Parathyroid adenoma (tissue), 2 donors: ENCODE measurements around the gene CACNA1B.

Experiments
- H2AFZ ChIP-seq: fragments of 300-600 bp; sonication (generic); one replicate; pipeline ENCODE4 v1.7.0; 2017; ENCODE audit warnings: antibody characterized with exemption, mild to moderate bottlenecking
- H3K27ac ChIP-seq: fragments of 300-600 bp; sonication (generic); one replicate; pipeline ENCODE4 v1.7.0; 2017
- H3K27me3 ChIP-seq: fragments of 300-600 bp; sonication (generic); one replicate; pipeline ENCODE4 v1.7.0; 2017; ENCODE audit warnings: low read length; ENCODE audit not compliant: control insufficient read depth, insufficient read depth
- H3K36me3 ChIP-seq: fragments of 300-600 bp; sonication (generic); one replicate; pipeline ENCODE4 v1.7.0; 2017; ENCODE audit warnings: low read length; ENCODE audit not compliant: control insufficient read depth, insufficient read depth
- H3K4me1 ChIP-seq: fragments of 300-600 bp; sonication (generic); one replicate; pipeline ENCODE4 v1.7.0; 2017; ENCODE audit warnings: control low read depth
- H3K4me2 ChIP-seq: fragments of 300-600 bp; sonication (generic); one replicate; pipeline ENCODE4 v1.7.0; 2017; ENCODE audit warnings: low read length
- H3K4me3 ChIP-seq: fragments of 300-600 bp; sonication (generic); one replicate; pipeline ENCODE4 v1.7.0; 2017; ENCODE audit warnings: low read depth, low read length
- H3K79me2 ChIP-seq: fragments of 300-600 bp; sonication (generic); one replicate; pipeline ENCODE4 v1.7.0; 2017; ENCODE audit warnings: control low read depth
- H3K9ac ChIP-seq: fragments of 300-600 bp; sonication (generic); one replicate; pipeline ENCODE4 v1.7.0; 2017; ENCODE audit warnings: mild to moderate bottlenecking
- H3K9me3 ChIP-seq: fragments of 300-600 bp; sonication (generic); one replicate; pipeline ENCODE4 v1.7.0; 2017; ENCODE audit warnings: low read length; ENCODE audit not compliant: control insufficient read depth
- TF ChIP-seq, protein P1 (sequence below): fragments of 300-600 bp; sonication (generic); IDR thresholded peaks from one replicate; pipeline ENCODE4 v1.7.0; 2017; ENCODE audit warnings: antibody characterized with exemption, mild to moderate bottlenecking
- donor health status: primary hyperparathyroidism.

Gene CACNA1B

GRCh38 chr9:137866226-137867141, 11.1 kb upstream of the CACNA1B start:
- no peaks in the 10 kb centered on the region for H3K27me3 ChIP-seq
- H3K4me1 ChIP-seq, result no peaks in the 10 kb centered on the region
- H3K9ac ChIP-seq, result no peak overlapping the region
- TF ChIP-seq, protein P1, sequence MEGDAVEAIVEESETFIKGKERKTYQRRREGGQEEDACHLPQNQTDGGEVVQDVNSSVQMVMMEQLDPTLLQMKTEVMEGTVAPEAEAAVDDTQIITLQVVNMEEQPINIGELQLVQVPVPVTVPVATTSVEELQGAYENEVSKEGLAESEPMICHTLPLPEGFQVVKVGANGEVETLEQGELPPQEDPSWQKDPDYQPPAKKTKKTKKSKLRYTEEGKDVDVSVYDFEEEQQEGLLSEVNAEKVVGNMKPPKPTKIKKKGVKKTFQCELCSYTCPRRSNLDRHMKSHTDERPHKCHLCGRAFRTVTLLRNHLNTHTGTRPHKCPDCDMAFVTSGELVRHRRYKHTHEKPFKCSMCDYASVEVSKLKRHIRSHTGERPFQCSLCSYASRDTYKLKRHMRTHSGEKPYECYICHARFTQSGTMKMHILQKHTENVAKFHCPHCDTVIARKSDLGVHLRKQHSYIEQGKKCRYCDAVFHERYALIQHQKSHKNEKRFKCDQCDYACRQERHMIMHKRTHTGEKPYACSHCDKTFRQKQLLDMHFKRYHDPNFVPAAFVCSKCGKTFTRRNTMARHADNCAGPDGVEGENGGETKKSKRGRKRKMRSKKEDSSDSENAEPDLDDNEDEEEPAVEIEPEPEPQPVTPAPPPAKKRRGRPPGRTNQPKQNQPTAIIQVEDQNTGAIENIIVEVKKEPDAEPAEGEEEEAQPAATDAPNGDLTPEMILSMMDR, result no peak
- H2AFZ ChIP-seq, result no peak overlapping the region
- H3K4me2 ChIP-seq, result no peak overlapping the region
- no peaks in the 10 kb centered on the region for H3K79me2 ChIP-seq
- no peaks in the 10 kb centered on the region for H3K36me3 ChIP-seq
- H3K4me3 ChIP-seq, result no peak overlapping the region
- H3K9me3 ChIP-seq, result no peaks in the 10 kb centered on the region
- no peak overlapping the region for H3K27ac ChIP-seq

DNA sequence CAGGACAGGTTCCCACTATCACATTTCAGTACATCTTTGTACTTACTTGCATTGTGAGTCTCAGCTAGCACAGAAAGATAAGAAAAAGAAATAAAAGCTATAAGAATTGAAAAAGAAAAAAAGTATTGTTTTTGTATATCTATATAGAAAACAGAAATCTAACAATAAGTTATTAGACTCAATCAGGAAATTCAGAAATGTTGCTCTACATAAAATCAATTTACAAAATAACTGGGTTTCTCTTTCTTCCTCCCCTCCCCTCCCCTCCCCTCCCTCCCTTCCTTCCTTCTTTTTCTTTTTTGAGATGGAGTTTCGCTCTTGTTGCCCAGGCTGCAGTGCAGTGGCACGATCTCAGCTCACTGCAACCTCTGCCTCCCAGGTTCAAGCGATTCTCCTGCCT, 7.2 kb upstream of the CACNA1B start:
- no peak overlapping the region for H3K4me3 ChIP-seq
- H3K79me2 ChIP-seq, result no peaks in the 10 kb centered on the region
- no peaks in the 10 kb centered on the region for H3K27me3 ChIP-seq
- H3K9ac ChIP-seq, result no peak overlapping the region
- H2AFZ ChIP-seq, result no peak overlapping the region
- no peaks in the 10 kb centered on the region for H3K4me1 ChIP-seq
- H3K4me2 ChIP-seq, result no peak overlapping the region
- H3K36me3 ChIP-seq, result no peaks in the 10 kb centered on the region
- TF ChIP-seq, protein P1, result no peak
- no peak overlapping the region for H3K27ac ChIP-seq
- H3K9me3 ChIP-seq, result no peaks in the 10 kb centered on the region

- H3K9ac ChIP-seq, result no peak overlapping the region
- no peaks in the 10 kb centered on the region for H3K79me2 ChIP-seq
- no peaks in the 10 kb centered on the region for H3K9me3 ChIP-seq
- H3K27me3 ChIP-seq, result no peaks in the 10 kb centered on the region
- H3K4me2 ChIP-seq, result no peak overlapping the region
- H3K27ac ChIP-seq, result no peak overlapping the region
- TF ChIP-seq, protein P1, result no peak
- H2AFZ ChIP-seq, result no peak overlapping the region
- no peak overlapping the region for H3K4me3 ChIP-seq
- no peaks in the 10 kb centered on the region for H3K4me1 ChIP-seq
- H3K36me3 ChIP-seq, result no peaks in the 10 kb centered on the region
Measured at GRCh38 chr9:137872296-137872695, 5.3 kb upstream of the CACNA1B start.

- no peak overlapping the region for H2AFZ ChIP-seq
- H3K4me3 ChIP-seq, result no peak overlapping the region
- no peaks in the 10 kb centered on the region for H3K4me1 ChIP-seq
- no peaks in the 10 kb centered on the region for H3K79me2 ChIP-seq
- no peak overlapping the region for H3K4me2 ChIP-seq
- H3K9ac ChIP-seq, result no peak overlapping the region
- no peak overlapping the region for H3K27ac ChIP-seq
- H3K36me3 ChIP-seq, result no peaks in the 10 kb centered on the region
- H3K27me3 ChIP-seq, result no peaks in the 10 kb centered on the region
- TF ChIP-seq, protein P1, result no peak
- no peaks in the 10 kb centered on the region for H3K9me3 ChIP-seq
Measured at GRCh38 chr9:137873408-137873807, 4.2 kb upstream of the CACNA1B start.

- H3K79me2 ChIP-seq, result no peaks in the 10 kb centered on the region
- no peak overlapping the region for H3K4me3 ChIP-seq
- no peak overlapping the region for H3K4me2 ChIP-seq
- no peaks in the 10 kb centered on the region for H3K27me3 ChIP-seq
- H3K9me3 ChIP-seq, result no peaks in the 10 kb centered on the region
- H3K9ac ChIP-seq, result no peak overlapping the region
- no peaks in the 10 kb centered on the region for H3K4me1 ChIP-seq
- H3K27ac ChIP-seq, result no peak overlapping the region
- TF ChIP-seq, protein P1, result no peak
- no peak overlapping the region for H2AFZ ChIP-seq
- no peaks in the 10 kb centered on the region for H3K36me3 ChIP-seq
Measured at GRCh38 chr9:137873858-137874362, 3.7 kb upstream of the CACNA1B start.
